H9 (cell line): ENCODE results near the gene DISP3. TPM values are rescaled to one million over a fixed set of nuclear protein-coding genes. Genes with fewer than 3 reads are reported as not detected.

Source experiments
- DNase-seq: peaks from one replicate; pipeline ENCODE4 v3.0.0-alpha.2; 2017
- H2AFZ ChIP-seq: one replicate; pipeline ENCODE4 v1.6.1; 2013; ENCODE audit warnings: mild to moderate bottlenecking, low read length, control low read depth, moderate library complexity
- H2AK5ac ChIP-seq: 2 replicates; pipeline ENCODE4 v1.6.1; 2013; ENCODE audit warnings: low read length, control low read depth, mixed read lengths; ENCODE audit not compliant: insufficient read length
- H2BK120ac ChIP-seq: one replicate; pipeline ENCODE4 v1.6.1; 2013; ENCODE audit warnings: low read depth, mild to moderate bottlenecking, low read length, control low read depth, inconsistent platforms; ENCODE audit not compliant: poor library complexity, severe bottlenecking
- H2BK12ac ChIP-seq: 2 replicates; pipeline ENCODE4 v1.6.1; 2013; ENCODE audit warnings: low read length, control low read depth, mixed read lengths, low read depth; ENCODE audit not compliant: insufficient read length
- H2BK15ac ChIP-seq: 2 replicates; pipeline ENCODE4 v1.6.1; 2013; ENCODE audit warnings: low read depth, low read length, control low read depth
- H2BK20ac ChIP-seq: one replicate; pipeline ENCODE4 v1.6.1; 2013; ENCODE audit warnings: low read depth, mild to moderate bottlenecking, low read length, control low read depth, inconsistent platforms; ENCODE audit not compliant: poor library complexity, severe bottlenecking
- H2BK5ac ChIP-seq: 2 replicates; pipeline ENCODE4 v1.6.1; 2013; ENCODE audit warnings: low read length, control low read depth, mixed read lengths; ENCODE audit not compliant: insufficient read length
- H3K14ac ChIP-seq: 2 replicates; pipeline ENCODE4 v1.6.1; 2013; ENCODE audit warnings: low read length, control low read depth; ENCODE audit not compliant: insufficient read depth
- H3K18ac ChIP-seq: 2 replicates; pipeline ENCODE4 v1.6.1; 2013; ENCODE audit warnings: low read depth, mild to moderate bottlenecking, mixed read lengths, low read length, control low read depth; ENCODE audit not compliant: insufficient read length
- H3K23ac ChIP-seq: 2 replicates; pipeline ENCODE4 v1.6.1; 2013; ENCODE audit warnings: low read length, control low read depth, mixed read lengths, low read depth; ENCODE audit not compliant: insufficient read length
- H3K23me2 ChIP-seq: 2 replicates; pipeline ENCODE4 v1.6.1; 2013; ENCODE audit warnings: low read depth, mild to moderate bottlenecking, mixed read lengths, low read length, control low read depth; ENCODE audit not compliant: insufficient read length, poor library complexity, severe bottlenecking
- H3K27ac ChIP-seq: 2 replicates; pipeline ENCODE4 v1.5.1; 2013; ENCODE audit warnings: low read length, control low read depth, mixed read lengths, low read depth; ENCODE audit not compliant: insufficient read length
- H3K27me3 ChIP-seq: 2 replicates; pipeline ENCODE4 v1.6.1; 2013; ENCODE audit warnings: low read length, control low read depth, inconsistent platforms; ENCODE audit not compliant: insufficient read depth
- H3K4ac ChIP-seq: 2 replicates; pipeline ENCODE4 v1.6.1; 2013; ENCODE audit warnings: low read depth, mild to moderate bottlenecking, control low read depth, inconsistent platforms, low read length, moderate library complexity
- H3K4me1 ChIP-seq: 2 replicates; pipeline ENCODE4 v1.6.1; 2013; ENCODE audit warnings: low read length, control low read depth, inconsistent platforms; ENCODE audit not compliant: insufficient read depth
- H3K4me2 ChIP-seq: 2 replicates; pipeline ENCODE4 v1.6.1; 2013; ENCODE audit warnings: low read length, control low read depth, mixed read lengths; ENCODE audit not compliant: insufficient read length, insufficient read depth
- H3K56ac ChIP-seq: 2 replicates; pipeline ENCODE4 v1.6.1; 2013; ENCODE audit warnings: low read depth, mild to moderate bottlenecking, mixed read lengths, low read length, control low read depth; ENCODE audit not compliant: insufficient read length
- H3K79me1 ChIP-seq: 2 replicates; pipeline ENCODE4 v1.6.1; 2013; ENCODE audit warnings: low read depth, mild to moderate bottlenecking, moderate library complexity, low read length, control low read depth, inconsistent platforms; ENCODE audit not compliant: insufficient read depth, poor library complexity, severe bottlenecking
- H3K79me2 ChIP-seq: 2 replicates; pipeline ENCODE4 v1.6.1; 2013; ENCODE audit warnings: low read length, control low read depth, inconsistent platforms; ENCODE audit not compliant: insufficient read depth
- H3K9ac ChIP-seq: 2 replicates; pipeline ENCODE4 v1.6.1; 2013; ENCODE audit warnings: low read length, control low read depth, mixed read lengths; ENCODE audit not compliant: insufficient read length; ENCODE audit errors: extremely low read depth
- H3K9me3 ChIP-seq: one replicate; pipeline ENCODE4 v1.6.1; 2013; ENCODE audit warnings: low read depth, low read length, inconsistent platforms; ENCODE audit not compliant: control insufficient read depth
- H3T11ph ChIP-seq: one replicate; pipeline ENCODE4 v1.6.1; 2013; ENCODE audit warnings: mild to moderate bottlenecking, low read length, control low read depth, inconsistent platforms
- H4K20me1 ChIP-seq: one replicate; pipeline ENCODE4 v1.6.1; 2013; ENCODE audit not compliant: control insufficient read depth, insufficient read length, insufficient read depth
- H4K5ac ChIP-seq: 2 replicates; pipeline ENCODE4 v1.6.1; 2013; ENCODE audit warnings: low read depth, mild to moderate bottlenecking, mixed read lengths, low read length, control low read depth; ENCODE audit not compliant: insufficient read length
- H4K8ac ChIP-seq: replicated peaks from 2 replicates; pipeline ENCODE4 v1.6.1; 2013; ENCODE audit warnings: low read length, control low read depth, mixed read lengths, low read depth; ENCODE audit not compliant: insufficient read length
- H4K91ac ChIP-seq: 2 replicates; pipeline ENCODE4 v1.6.1; 2013; ENCODE audit warnings: low read depth, mild to moderate bottlenecking, moderate library complexity, mixed read lengths, low read length, control low read depth; ENCODE audit not compliant: insufficient read length
- H3K27ac Mint-ChIP-seq, 3 experiments: 2 replicates in 2 of 3; 3 replicates in 1 of 3; pipeline ENCODE4 v1.8.0; 2020 to 2021; ENCODE audit warnings: mixed read lengths in 3 of 3, mild to moderate bottlenecking in 1 of 3, moderate library complexity in 1 of 3
- H3K27me3 Mint-ChIP-seq: 2 replicates; pipeline ENCODE4 v1.8.0; 2021; ENCODE audit warnings: low read depth, mild to moderate bottlenecking, moderate library complexity, mixed read lengths
- H3K36me3 Mint-ChIP-seq, 3 experiments: 2 replicates in 2 of 3; 3 replicates in 1 of 3; pipeline ENCODE4 v1.8.0; 2020 to 2021; ENCODE audit warnings: low read depth in 3 of 3, mixed read lengths in 3 of 3; ENCODE audit not compliant: insufficient read depth in 1 of 3
- H3K4me1 Mint-ChIP-seq, 2 experiments: 2 replicates each; pipeline ENCODE4 v1.8.0; 2020; ENCODE audit warnings: mixed read lengths in 2 of 2
- H3K4me3 Mint-ChIP-seq, 2 experiments: 2 replicates in 1 of 2; 3 replicates in 1 of 2; pipeline ENCODE4 v1.8.0; 2020 to 2021; ENCODE audit warnings: mild to moderate bottlenecking in 2 of 2, mixed read lengths in 2 of 2, moderate library complexity in 1 of 2
- H3K9me3 Mint-ChIP-seq, 2 experiments: 2 replicates in 1 of 2; 3 replicates in 1 of 2; pipeline ENCODE4 v1.8.0; 2020; ENCODE audit warnings: mild to moderate bottlenecking in 2 of 2, mixed read lengths in 2 of 2, moderate library complexity in 1 of 2
- WGBS: extraction: QIAGEN DNeasy Blood & Tissue Kit; methylation state at CpG from one replicate; pipeline ENCODE4 v1.1.7; 2013; ENCODE audit warnings: missing lambda C conversion rate, low lambda C conversion rate, mixed read lengths; ENCODE audit not compliant: insufficient read length; ENCODE audit errors: extremely low coverage; 5-methylcytosine and 5-hydroxymethylcytosine counted together
- total RNA-seq: library from RNA; stranded (reverse); gene quantifications from 2 replicates; pipeline ENCODE4 v1.2.1, GENCODE V29; 2021
- TF ChIP-seq, protein P1 (sequence below): fragments of 200-600 bp; sonication (generic); conservative IDR thresholded peaks from 3 replicates; pipeline ENCODE4 v1.8.0; 2021; ENCODE audit warnings: antibody characterized with exemption, mild to moderate bottlenecking

The DISP3 gene
- total RNA-seq, 1 experiment from 2014 or later, result 3.5 TPM

DNA sequence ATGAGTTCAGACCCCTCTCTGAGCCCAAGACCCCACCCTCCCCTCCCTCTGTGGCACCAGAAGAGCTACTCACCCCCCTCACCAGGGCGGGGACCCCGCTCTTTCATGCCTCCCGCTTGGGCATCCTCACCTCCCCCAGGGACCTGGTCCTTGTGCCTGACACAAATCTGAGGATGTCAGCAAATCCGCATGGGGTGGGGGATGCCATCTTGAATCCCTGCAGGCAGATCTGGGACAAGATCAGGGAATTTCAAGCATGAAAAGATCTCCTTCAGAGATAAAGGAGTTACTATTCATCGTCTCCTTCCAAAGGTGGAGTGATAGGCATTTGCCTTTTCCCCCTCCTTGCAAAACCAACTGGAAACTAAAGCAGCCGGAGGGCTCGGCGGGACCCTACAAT is 81.1 kb downstream of the DISP3 start:
- WGBS, result no CpG with 5 or more reads among the region's 8 CpGs
- H3K9me3 Mint-ChIP-seq, result no peaks in the 10 kb centered on the region; a peak in 1 of 5 replicates
- H2AK5ac ChIP-seq, result no peak overlapping the region
- no peaks in the 10 kb centered on the region; a peak in 1 of 7 replicates for H3K36me3 Mint-ChIP-seq
- no peak overlapping the region for H4K8ac ChIP-seq
- H3K23me2 ChIP-seq, result no peaks in the 10 kb centered on the region
- TF ChIP-seq, protein P1, sequence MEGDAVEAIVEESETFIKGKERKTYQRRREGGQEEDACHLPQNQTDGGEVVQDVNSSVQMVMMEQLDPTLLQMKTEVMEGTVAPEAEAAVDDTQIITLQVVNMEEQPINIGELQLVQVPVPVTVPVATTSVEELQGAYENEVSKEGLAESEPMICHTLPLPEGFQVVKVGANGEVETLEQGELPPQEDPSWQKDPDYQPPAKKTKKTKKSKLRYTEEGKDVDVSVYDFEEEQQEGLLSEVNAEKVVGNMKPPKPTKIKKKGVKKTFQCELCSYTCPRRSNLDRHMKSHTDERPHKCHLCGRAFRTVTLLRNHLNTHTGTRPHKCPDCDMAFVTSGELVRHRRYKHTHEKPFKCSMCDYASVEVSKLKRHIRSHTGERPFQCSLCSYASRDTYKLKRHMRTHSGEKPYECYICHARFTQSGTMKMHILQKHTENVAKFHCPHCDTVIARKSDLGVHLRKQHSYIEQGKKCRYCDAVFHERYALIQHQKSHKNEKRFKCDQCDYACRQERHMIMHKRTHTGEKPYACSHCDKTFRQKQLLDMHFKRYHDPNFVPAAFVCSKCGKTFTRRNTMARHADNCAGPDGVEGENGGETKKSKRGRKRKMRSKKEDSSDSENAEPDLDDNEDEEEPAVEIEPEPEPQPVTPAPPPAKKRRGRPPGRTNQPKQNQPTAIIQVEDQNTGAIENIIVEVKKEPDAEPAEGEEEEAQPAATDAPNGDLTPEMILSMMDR, result no peak
- H2BK12ac ChIP-seq, result no peak overlapping the region
- H3K79me2 ChIP-seq, result no peaks in the 10 kb centered on the region
- H2BK20ac ChIP-seq, result no peak overlapping the region
- H2AFZ ChIP-seq, result no peak overlapping the region
- no peak overlapping the region for H3K27ac ChIP-seq
- peaks cover 32% of the 10 kb centered on the region for H3K27me3 Mint-ChIP-seq
- DNase-seq, result no peak
- no peak overlapping the region for H3K56ac ChIP-seq
- H3T11ph ChIP-seq, result no peak overlapping the region
- no peak overlapping the region for H3K4ac ChIP-seq
- no peaks in the 10 kb centered on the region for H4K20me1 ChIP-seq
- H2BK5ac ChIP-seq, result no peak overlapping the region
- no peak overlapping the region for H2BK15ac ChIP-seq
- no peak overlapping the region for H3K18ac ChIP-seq
- no peak overlapping the region for H3K23ac ChIP-seq
- H3K9ac ChIP-seq, result no peak overlapping the region
- no peak overlapping the region for H3K4me2 ChIP-seq
- H3K27me3 ChIP-seq, result no peaks in the 10 kb centered on the region
- H4K91ac ChIP-seq, result no peak overlapping the region
- H3K9me3 ChIP-seq, result no peaks in the 10 kb centered on the region
- no peak overlapping the region for H3K27ac Mint-ChIP-seq
- no peak overlapping the region for H3K14ac ChIP-seq
- no peaks in the 10 kb centered on the region; the same call in 1 of the 2 replicates for H3K4me1 ChIP-seq
- H4K5ac ChIP-seq, result no peak overlapping the region
- H3K79me1 ChIP-seq, result no peaks in the 10 kb centered on the region
- H2BK120ac ChIP-seq, result no peak overlapping the region
- H3K4me1 Mint-ChIP-seq, result peaks cover 34 to 57% of the 10 kb centered on the region in 2 experiments
- no peak overlapping the region for H3K4me3 Mint-ChIP-seq
